GM21576 (cell line): ENCODE measurements around the gene RIPK4.

Experiments used
- ATAC-seq: cut with Tn5 transposase; IDR thresholded peaks from one replicate; pipeline ENCODE4 v1.9.1; 2021; ENCODE audit warnings: mild to moderate bottlenecking, moderate library complexity; ENCODE audit not compliant: unreplicated experiment

The RIPK4 gene

DNA sequence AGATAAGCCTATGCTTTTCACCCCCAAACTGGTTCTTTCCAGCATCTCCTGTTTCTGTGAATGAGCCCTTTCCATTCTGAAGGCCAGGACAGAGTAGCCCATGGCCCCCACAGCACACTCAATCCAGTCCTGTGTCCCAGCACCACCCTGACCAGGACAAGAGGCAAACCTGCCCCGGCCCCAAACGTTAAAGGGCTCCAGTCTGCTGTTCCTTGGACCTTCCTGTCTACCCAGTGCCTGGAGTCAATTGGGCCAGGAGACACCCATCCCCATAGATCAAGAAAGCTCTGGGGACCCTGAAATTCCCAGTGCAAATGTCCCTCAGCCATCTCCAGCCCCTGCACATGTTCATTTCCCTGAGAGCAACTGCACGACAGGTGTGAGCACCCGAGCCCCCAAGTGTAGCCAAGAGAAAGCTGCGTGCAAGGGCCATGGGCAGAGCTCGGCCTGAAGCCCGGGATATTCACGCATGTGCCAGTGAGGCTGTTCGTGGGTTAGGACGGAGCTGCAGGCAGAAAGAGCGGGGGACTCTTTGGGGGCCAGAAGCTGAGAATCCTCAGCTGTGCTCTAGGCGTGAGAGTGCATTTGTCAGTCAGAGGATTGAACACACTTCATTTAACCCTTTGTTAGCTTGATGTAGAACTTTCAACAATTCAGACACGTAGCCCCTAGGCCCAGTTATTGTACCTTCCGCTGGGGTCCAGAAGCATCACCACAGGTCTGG, 4.2 kb upstream of the RIPK4 start:
- ATAC-seq = no peak

DNA sequence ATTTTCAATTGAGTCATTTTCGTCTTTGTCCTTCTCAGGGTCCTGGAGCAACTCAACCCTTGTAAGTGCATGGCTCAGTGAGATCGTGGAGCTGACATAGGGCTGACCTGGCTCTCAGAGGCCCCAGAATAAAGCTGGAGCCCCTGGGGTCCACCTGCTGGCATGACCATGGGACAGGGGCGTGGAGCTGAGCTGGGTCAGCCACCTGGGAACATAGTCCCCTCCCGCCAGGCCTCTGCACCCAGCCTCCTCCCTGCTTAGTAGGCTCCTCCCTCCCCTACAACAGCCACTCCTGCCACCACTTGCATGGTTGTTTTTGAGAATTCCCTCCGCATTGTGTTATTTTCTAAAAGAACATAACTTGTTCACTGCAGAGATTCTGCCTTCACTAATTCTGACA, 3.1 kb upstream of the RIPK4 start:
- no peak for ATAC-seq

DNA sequence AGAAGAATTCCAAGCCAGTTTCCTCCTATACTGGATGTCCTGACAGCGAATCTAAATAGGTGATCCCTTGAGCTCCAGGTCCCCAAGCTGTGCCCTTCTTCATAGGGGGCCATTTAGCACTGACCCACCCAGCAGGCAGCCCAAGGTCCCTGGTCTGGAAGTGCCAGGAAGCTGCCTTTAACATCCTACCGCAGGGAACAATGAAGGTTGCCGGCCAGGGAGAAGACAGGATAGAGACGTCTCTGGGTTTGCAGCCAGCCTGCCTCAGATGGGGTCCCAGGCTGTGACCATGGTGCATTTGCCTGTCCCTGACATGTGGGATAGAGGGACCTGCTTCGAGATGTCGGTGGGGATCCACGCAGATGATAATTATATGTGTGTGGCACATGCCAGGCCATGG, 2.7 kb upstream of the RIPK4 start:
- no peak for ATAC-seq

DNA sequence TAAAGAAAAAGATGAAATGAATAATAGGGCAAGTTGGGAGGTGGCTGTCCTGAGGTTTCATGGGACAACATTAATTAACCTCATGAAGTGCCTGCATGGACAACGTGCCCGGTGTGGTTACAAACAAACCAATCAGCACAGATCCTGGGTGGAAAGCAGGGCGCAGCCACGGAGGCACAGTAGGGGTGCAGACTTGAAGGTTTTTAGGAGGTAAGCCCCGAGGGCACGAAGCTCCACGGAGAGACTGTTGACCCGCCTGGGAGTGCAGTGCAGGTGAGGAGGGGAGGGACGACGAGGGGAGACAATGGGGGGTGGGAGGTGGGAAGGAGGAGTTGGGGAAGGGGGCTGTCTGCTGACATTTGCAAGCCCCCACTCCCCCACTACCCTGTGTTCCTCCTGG, 2.3 kb upstream of the RIPK4 start:
- ATAC-seq = no peak

DNA sequence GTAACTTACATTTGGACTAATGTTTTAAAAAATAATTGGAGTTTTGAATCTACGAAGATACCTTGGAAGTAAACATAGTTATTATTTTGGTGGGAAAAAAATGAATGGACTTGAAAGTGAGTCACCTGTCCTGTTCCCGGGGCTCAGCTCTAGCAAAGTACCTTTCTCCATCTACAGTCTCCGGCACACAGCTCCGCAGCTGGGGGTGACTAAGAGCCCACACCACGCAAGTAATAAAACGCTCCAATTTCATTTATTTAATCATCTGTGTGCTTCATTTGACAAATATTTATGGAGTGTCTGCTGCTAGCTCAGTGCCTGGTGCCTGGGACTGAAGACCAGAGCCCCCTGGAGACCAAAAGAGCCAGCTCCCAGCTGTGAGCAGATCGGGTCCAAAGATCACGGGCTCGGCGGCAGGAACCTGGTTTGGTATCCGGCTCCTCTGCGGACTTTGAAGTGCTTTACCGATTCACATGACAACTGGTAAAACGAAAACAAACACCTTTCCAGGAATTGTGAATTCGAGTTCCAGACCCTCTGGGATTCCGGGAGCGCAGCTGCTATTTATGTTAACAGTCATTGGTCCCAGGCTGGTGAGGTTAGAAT, 1.7 kb upstream of the RIPK4 start:
- no peak for ATAC-seq

DNA sequence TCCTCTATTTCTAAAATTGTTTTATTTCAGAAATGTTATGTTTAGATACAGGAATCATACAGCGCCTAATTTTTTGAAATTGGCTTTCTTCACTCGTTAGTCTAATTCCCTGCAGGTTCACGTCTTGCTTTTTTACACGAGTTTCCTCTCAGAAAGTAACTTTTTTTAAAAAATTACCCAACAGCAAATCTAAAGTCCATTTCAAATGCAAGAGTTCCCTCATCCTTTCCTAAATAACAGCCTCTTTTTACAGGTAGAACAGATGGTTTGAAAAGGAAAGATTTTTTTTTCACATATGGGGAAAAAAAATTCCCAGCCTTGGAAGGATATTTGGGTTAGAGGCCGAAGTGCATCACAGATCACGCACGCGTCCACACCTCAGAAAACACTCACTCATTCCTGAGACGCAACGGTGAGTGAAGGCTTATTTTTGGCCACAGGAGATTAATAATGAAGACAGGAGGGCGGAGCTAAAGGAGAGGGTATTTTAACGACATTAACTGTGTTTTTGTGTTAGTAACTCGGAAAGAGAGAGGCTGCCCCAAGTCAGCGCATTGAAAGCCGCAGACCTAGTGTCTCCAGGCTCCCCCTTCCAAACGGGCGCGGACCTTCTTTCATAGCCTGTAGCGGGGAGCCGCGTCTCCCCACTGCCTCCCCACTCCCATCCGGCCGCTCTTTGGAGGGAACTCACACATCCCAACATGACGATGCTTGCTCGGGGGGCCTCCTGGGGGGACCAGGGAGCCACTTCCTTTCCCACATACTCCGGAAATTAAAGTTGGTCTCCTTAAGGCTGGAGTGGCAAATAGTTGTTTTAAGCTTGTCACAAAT, 969 bp upstream of the RIPK4 start:
- no peak for ATAC-seq

DNA sequence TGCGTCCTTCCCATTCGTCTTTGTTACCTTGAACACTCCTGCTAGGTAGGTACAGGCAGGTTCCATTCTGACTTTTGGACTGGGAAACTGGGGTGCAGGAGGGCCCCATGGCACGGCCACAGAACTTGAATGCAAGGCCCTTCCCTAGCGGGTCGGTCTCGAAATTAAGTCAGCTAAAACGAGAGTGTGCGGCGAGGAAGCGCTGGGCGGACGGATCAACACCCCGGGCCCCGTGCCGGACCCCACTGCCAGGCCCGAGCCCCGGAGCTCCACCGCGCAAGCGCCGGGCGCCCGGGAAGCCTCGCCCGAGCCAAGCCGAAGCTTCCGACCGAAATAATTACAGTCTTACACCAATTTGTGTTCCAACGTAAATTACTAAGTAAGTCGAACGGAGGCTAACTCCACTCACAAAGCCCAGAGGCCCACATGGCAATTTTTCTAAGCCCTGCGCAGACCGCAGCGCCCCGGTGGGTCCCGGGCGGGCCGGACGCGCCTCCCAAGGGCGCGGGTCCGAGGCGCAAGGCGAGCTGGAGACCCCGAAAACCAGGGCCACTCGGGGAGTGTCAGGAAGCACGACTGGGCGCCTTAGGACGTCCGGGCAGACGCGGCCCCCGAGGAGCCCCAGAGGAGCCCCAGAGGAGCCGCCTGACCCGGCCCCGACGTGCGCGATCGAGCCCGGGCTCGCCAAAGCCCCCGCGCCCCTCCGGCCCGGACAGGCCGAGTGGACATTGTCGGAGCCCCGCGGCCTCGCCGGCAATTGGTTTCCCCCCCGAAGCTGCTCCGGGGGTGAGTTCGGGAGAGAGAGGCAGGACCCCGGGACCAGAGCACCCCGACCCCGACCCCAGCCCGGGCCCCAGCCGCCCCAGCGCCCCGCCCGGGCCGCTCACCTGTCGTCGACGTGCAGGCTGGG, 624 bp downstream of the RIPK4 start:
- no peak for ATAC-seq

DNA sequence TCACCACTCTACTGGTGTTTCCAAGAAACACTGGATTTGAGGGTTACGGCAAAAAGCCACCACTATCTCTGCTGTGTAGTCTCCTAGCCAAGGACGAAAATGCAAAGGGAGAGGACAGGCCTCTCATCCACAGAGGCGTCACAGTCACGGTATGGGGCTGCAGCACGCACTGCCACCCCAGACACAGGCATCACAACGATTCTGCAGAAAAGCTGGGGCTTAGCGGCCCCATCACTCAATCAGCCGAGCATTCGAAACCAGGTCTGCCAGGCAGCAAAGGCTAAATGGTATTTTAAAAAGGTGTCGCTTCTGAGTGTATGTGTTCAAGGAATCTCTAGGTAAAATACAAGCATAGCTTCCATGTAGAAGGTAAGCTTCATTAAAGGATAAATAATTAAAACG, 1.4 kb downstream of the RIPK4 start:
- ATAC-seq = no peak

DNA sequence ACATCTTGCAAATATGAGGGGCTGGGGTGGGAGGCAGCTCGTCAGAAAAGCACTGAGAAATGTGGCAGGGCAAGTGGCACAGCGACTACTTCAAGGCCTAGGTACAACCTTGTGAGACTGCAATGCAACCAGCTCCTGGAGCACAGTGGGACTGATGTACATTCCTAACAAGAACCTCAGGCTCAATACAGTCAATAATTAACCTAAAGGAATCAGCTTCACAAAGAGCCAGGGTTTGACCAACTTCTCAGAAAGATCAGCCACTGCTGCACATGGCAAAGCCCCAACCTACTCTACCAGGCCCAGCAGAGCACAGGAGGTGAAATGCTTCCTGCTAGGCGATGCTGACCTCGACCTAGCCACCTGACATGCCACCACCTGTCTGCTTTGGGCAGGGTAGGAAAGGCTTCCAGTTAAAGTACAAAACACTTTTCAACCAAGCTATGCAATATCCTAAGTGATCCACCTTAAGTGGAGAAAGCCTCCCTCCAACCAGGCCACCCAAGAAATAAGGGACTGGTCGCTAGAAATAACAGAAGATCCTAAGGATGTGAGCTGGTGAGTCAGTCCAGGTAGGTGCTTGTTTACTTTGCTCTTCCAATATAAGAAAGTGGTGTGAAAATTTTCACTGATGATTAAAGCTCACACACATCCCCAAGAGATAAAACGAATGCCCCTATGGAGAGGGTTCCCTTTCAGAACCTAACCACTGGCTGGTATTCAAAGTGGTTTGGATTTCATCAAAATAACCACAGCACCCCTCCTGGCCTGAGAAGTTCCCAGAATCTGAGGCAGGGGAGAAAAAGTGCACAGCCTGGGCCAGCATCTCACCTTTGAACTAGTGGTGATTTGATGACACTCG, 2.1 kb downstream of the RIPK4 start:
- no peak for ATAC-seq

DNA sequence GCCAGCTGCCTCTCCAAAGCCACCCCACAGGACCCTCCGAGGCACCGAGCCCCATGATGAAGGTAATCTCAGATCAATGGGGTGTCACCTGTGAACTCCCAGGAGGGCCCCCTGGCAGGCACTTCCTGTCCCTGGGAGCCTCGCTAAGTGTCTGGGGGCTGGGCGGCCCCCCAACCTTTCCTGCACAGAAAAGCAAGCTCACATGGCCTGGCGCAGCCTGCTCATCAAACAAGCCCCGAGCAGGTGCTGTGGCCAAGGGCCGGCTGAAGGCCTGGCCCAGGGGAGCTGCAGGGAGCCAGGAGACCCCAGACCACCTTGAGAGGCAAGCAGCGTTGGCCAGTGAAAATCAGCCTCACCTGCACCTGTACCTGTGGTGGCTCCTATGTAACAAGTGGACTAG, 2.9 kb downstream of the RIPK4 start:
- ATAC-seq = no peak

DNA sequence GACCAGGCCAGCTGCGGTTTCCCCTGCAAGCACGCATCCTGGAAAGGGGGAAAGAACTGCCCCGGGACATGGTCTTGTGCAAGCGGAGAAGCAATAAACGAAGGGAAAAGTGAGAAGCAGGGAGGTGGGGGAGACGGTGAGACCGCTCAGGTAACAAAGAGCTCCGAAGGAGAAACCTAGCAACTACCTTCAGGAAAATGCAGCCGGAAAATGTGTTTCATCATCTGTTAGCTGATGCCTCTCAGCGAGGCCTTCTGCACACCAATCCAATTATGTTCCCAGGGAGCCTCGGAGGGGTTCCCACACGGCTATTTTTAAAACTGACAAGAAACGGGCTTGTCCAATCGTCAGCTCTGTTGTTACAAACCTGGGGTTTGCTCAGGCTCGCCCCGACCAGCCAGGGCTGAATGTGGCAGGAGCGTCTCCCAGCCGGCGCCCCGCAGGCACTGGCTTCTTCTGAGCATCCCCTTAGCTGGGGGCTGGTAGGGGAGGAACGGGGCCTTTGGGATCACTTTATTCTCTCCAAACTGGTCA, 3.4 kb downstream of the RIPK4 start:
- ATAC-seq = no peak

DNA sequence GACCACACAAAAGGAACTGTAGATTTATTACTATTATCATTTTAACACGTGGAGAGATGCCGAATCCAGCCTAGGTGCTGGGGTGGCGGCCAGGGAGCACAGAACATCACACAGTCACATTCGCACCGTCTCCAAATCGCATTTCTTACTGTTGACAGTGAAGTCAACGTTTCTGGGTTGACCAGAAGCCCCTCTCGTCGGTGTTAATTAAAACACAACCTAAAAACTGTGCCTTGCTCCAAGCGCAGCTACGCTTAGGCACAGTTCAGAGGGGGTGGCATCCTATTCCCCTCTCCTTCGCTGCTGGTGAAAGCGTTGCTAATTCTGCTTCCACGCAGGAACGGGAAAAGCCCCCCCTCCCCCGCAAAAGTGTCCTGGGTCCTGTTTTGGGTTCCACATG, 4.1 kb downstream of the RIPK4 start:
- ATAC-seq = no peak

DNA sequence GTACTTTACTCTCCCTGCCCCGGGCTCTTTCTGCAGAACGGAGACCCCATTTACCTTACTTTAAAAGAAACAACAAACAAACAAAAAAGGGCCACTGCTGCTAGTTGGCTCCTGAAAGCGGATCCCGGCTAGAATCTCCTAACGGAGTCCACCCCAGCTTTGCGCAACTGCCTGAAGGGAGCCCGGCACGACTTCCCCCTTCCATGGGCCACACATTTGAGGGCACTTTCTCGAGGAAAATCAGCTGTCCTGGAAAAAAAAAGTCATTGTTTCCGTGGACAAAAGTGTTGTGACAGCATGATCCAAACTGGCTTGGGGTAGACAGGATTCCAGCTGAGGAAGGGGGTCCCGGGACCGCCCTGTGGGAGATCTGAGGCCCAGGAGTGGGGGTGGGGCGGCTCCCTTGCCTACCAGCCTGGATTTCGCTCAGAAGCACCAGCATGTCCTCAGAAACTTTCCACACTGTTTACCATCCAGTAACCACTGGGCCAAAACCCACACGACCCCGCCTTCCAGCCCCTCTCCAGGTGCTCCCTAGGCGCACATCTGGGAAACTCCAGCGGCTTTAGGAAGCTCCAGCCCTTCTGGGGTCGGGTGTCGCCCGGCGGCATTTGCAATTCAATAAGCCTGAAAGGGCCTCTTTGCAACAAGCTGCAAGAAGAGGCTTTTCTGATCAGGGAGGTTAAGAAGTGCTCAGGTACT, 4.8 kb downstream of the RIPK4 start:
- ATAC-seq = no peak

DNA sequence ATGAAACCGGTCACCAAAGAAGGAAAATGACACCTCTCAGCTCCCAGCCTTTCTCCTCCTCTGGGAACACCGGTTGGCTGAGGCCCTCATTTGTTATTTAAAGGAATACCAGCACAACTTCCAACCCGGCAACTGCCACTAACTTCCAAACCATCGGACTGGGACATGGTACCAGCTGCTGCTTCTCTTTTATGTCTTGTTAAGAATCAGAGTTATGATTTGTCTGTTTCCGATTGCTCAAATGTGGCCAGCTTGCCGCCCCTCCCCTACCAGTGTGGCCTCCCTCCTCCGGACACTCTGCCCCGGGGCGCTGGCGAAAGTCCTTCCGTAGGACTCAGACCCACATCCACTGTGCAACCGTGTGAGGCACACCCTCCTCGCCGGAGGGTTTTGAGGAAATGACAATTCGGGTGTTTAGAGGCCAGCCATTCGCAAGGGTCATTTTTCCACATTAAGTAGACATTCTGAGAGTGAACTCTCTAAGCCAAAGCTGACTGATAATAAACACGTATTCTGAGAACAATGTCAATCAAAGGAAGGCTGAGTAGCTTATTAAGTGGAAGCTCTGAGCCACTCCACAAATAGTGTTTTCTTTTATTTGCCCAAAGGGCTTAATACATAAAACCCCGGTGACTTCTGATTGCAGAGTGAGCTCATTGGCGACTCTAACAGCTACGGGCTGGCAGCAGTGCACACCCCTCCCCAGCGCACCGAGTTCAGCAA, 5.5 kb downstream of the RIPK4 start:
- ATAC-seq = no peak

DNA sequence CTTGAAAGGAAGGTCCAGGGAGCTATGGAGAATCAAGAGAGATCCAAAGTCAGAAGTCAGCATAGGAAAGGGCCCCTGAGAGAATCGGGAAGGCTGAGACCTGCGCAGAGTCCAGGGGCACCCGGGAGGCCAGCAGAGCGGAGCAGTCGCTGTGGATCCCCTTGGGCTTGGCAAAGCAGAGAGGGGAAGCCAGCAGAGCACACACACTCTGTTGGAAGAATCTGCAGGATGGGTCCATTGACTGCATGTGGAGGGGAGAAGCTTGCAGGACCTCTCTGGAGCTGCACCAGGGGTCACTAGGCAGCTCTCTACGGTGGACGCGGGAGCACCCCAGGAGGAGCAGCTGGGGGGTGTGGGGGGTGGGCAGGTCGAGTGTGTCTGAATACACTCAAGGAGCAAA, 6.4 kb downstream of the RIPK4 start:
- no peak for ATAC-seq

DNA sequence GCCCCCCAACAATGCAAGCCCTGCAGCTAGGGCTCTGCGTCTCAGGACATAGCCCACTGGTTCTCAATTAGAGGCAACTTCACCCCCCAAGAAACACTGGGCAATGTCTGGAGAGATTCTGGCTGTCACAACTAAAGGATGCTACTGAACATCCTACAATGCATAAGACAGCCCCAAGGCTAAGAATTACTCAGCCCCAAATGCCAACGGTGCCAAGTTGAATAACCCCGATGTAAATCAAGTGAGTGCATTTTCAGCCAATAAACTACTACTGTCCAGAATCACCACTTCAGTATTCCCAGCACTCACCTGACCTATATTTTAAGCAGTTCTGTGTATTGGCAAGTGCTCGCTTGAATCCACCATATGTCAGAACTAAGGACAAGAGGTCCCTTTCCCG, 6.9 kb downstream of the RIPK4 start:
- ATAC-seq = no peak

DNA sequence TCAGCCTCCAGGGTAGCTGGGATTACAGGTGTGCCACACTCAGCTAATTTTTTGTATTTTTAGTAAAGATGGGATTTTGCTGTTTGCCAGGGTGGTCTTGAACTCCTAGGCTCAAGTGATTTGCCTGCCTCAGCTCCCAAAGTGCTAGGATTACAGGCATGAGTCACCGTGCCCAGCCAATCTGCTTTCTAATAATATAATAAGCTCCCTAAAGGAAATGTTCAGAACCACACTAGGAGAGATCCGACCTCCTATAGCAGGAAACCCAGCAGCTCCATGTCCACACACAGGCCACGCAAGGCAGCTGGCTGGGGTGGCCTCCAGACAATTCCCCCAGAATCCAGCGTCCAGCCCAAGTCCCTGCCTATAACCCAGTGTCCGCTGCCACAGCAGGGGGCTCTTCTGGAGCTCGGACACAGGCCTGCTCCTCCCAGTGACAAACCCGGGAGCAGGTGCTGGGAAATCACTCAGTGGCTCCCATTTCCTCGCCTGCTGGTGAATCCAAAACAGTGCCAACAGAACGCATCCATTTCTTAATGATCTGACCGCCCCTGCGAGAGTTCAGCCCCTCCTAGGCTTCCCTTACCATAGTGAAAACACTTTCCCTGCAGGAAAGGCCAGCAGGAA, 7.5 kb downstream of the RIPK4 start:
- no peak for ATAC-seq

DNA sequence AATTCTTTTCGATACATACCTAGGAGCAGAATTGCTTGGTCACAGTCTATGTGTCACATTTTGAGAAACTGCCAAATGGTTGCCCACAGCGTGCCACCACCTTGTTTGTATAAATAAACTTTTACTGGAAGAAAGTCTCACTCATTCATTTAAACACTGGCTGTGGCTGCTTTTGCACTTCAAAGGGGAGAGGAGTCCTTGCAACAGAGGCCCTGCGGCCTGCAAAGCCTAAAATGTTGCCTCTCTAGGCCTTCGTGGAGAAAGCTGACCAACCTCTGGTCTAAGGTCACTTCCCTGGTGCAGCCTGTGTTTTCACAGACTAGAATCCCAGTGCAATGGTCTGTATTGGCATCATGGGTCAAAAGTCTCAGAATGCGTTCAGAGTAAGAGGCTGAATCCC, 8.3 kb downstream of the RIPK4 start:
- ATAC-seq = no peak
